Measurements from ENCODE around the gene NOS3.

GRCh38 chr7:151048911-151049463 lies 58.2 kb downstream of the NOS3 start:
- TF ChIP-seq CTCF (IDR thresholded peaks at IDR 0.05) = no peak
- no peak for TF ChIP-seq POLR2AphosphoS5 (IDR thresholded peaks at IDR 0.05)
